Measurements from ENCODE around the gene DAB1.
"Not testable (repeated sequence)": the region's sequence is repeated elsewhere in the genome, so short reads cannot be mapped to it uniquely, and the experiment has no call there.

Gene DAB1

DNA sequence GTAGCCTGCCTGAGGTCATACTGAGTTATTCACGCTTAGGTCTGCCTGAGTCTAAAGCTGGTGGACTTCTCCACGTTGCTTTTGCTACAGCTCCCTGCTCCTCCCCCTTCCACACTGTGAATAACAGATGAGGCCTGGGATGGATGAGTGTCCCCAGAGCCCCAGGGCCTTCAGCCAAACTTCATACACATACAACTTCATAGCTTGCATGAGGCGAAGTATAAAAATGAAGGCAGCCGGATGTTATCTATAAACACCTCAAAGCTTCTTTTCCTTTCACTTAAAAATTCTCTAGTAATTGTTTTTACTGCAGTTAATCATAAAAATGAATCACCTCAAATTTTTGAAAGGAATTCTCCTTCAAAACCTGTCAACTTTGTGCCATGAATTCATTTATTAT, 70.2 kb downstream of the DAB1 start:
- DNase-seq: no peak

DNA sequence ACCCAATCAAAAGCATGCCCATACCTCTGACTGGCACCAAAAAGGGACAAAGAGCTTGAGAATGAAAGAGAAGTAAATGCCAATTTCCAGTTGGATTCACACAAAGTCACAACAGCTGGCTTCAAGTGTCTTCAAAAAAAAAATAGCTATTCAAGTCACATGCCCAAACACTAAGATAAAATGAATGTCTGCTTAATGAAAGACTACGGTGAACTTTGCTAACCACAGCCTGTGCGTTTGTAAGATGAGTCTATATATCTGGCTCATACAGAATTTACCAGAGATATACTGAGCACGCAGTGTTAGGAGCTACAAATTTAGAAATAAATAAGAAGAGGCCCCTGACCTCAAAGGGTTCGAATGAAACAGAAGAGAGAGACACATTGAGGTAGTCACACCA, 73.2 kb downstream of the DAB1 start:
- DNase-seq: no peak

DNA sequence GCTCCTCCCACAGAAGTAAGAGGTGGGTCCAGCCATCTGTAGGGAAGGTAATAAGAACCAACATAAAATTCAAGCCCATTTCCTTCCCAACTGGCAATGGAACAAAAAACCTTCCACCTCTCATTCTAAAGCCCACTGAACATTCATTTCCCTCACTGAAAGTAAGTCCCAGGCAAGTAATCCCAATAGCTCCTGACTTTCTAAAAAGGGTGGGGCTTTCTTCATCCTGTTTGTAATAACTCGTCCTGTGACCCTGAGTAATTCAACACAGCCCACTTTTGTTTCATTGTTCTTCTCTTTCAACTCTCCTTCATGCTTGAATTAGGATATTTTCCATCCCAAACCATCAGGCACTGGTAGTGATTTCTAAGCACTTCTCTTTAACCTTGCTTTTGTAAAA, 74.9 kb downstream of the DAB1 start:
- no peak for DNase-seq

DNA sequence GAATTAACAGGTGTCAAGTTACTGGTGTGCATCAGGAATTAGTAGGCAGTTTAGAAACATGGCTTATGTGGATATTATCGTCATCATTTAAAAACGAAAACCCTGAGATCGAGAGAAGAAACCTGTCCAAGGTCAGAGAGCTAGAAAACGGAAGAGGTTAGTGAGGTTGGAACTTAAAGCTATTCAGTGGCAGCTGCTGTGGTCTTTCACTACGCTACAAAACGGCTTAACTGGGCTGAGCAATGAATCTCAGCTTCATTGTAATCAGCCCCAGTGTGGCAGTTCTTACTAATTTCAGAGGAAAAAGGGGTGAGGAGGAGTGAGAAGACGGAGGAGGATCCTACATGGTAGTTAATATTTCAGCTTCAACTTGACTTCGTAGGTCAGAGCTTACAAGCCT, 77.9 kb downstream of the DAB1 start:
- no peak for DNase-seq

DNA sequence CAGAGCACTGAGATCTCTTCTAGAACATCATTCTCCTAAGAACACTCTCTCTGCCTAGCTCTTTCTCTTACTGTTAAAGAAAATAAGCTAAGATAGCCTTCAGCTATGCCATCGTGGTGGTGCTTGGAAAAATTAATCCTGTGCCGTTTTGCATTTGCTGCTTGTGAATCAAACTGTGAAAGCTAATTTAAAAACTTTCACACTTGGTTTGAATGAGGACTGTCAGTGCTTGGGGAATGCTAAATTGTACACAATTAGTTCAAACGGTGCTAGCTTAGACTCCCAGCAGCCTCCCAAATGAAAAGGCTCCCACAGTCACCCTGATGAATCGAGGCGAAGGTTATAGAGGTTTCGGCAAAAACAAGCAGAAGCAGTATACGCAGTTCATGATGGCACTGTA, 79.6 kb downstream of the DAB1 start:
- DNase-seq: no peak

DNA sequence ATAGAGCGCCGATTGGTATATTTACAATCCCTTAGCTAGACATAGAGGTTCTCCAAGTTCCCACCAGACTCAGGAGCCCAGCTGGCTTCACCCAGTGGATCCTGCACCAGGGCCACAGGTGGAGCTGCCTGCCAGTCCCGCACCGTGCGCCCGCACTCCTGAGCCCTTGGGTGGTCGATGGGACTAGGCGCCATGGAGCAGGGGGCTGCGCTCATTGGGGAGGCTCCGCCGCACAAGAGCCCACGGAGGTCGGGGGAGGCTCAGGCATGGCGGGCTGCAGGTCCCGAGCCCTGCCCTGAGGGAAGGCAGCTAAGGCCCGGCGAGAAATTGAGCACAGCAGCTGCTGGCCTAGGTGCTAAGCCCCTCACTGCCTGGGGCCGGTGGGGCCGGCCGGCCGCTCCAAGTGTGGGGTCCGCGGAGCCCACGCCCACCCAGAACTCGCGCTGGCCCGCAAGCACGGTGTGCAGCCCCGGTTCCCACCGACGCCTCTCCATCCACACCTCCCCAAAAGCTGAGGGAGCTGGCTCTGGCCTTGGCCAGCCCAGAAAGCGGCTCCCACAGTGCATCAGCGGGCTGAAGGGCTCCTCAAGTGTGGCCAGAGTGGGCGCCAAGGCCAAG, 80.5 kb downstream of the DAB1 start:
- DNase-seq: not testable (repeated sequence)

DNA sequence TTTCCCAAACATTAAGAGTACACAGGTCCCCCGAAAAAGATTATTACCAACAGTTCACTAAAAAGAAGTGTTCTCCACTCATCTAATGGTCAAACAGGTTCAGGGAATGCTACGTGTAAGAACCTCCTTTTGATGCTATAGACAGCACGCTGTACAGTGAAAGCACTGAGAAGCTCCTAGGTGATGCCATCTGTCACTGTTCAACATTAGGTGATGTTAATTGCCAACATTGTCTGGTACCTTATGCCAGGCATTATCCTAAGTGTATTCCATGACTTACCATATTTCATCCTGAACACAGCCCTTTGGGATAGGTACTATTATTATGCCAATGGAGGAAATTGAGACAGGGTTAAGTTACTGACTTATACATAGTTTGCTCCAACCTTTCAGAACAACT, 82.1 kb downstream of the DAB1 start:
- no peak for DNase-seq

DNA sequence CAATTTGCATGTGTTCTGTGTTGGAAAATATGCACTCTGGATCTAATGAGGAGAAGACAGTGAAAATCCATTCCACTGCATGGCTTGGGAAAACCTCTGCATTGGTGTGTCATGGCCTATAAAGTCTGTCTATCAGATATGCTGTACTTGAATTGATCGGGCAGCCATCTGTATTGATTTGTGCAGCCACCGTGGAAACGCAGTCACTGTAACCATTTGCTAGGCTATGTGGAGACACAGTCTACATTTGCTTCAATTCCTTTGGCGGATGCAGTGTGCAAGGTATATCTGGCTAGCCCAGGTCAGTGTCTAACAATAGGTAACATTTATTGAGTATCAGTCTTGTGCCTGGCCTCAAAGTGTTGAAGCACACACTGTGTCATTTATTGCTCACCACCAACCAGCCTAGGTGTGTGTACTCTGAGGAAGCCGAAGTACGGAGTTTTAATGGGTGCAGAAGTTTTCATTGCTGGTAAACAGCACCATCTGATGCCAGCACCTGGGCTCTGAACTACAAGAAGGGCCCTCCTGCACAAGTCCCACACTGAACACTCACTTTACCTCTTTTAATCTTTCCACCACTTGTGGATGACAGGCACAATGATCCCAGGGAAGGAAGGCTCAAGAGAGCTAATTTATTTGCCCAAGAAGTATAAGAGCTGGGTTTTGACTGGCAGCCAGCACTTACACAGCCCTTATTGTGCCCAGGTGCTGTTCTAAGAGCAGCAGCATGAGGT, 83.4 kb downstream of the DAB1 start:
- DNase-seq: no peak

DNA sequence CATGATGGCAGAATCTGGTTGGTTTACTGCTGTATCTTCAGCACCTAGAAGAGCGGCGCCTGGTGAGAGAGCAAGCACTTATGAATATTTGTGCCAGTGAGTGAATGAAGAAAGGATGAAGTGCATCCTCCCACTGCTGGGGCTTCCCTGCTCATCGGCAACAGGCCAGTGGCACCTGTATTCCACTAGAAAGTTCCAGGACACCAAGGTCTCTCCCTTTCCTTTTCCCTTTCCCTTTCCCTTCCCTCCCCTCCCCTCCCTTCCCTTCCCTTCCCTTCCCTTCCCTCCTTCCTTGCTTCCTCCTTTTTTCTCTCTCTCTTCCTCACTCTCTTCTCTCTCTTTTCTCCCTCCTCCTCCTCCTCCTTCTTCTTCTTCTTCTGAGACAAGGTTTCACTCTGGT, 86.2 kb downstream of the DAB1 start:
- no peak for DNase-seq

DNA sequence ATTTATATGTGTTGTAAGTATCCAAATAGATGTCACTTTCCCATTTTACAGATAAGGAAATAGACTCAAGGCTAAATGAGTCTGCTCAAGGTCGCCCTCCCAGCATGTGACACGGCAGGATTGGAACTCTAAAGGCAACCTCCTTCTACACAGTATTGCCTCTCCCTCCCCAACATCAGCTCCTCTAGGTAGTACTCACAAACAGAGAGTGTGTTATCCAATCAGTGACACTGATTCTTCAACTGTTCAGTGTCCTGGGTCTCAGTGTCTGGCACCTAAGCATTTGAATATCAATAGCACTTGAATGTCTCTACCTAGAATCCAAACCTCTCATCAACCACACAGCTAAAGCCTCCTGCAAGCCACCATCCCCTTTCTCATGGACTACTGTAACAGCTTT, 87.1 kb downstream of the DAB1 start:
- no peak for DNase-seq

DNA sequence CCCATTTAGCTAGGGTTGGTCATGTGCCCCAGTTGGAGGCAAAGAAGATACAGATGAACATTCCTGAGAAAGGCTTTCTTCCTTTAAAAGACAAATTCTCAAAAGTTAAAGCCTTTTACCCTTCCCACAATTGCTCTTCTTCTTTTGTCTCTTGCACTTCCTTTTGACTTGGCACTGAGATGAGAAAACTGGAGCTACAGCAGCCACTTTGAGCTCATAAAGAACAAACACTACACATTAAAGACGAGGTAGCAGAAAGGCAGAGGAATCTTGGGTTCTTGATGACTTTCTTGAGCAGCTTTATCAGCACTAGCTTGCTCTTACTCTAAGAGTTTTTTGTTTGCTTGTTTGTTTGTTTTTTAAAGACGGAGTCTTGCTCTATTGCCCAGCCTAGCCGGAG, 92.2 kb downstream of the DAB1 start:
- DNase-seq: no peak

DNA sequence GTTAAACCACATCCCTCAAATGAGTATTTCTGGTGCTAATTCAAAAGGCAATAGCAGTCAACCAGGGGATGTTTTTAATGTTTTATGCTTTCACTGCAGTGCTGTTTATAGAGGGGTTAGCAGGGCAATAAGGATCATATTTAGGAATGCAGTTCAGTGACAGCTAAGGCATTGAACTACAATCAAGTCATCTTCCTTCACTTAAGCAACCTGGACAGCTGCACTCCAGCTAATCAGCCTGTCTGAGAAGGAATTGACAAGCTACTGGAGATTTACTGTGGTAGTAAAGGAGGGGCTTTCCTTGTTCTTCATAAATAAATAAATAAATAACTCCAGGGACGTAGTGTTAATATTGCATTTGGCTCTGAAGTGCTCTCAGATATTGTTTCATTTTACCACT, 93.9 kb downstream of the DAB1 start:
- DNase-seq: no peak

DNA sequence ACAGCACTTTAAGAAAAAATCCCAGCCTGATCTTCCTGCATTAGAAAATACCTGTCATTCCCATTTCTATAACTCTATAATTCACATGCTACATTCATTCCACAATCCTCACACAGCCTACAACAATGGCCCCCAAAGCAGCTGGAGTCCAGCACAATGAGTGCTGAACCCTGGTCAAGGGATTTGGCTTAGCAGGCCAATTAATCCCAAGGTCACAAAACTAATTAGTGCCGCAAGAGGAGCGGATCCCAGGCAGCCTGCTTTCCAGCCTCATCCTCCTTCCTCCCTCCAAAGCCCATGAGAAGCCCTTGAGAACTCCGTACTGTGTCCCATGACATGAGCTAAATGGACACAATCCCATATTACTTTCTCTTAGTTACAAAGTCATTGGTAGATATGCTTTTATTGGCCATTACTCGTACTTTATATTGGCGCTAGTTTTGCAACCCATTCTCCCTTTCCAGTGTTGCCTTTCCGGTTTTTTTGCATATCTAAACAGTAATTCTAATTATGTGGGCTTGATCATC, 94.8 kb downstream of the DAB1 start:
- DNase-seq: no peak

DNA sequence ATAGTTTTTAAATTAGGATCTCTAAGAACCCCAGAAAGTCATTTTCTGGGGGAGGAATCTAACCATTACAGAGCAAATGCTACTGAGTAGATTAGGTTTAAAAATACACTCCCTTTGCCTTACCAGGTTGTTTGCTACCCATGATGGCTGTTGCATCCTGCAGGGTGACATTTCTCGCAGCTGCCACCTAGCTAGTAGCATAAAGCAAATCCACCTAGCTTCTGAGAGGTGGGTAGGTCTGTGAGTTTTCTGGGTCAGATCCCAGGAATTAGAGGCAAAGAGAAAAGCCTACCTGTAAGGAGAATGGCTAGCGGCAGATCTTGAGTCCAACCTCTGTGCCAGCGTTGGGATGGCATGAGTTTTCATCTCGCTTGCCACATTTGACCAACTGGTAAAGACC, 95.9 kb downstream of the DAB1 start:
- no peak for DNase-seq

DNA sequence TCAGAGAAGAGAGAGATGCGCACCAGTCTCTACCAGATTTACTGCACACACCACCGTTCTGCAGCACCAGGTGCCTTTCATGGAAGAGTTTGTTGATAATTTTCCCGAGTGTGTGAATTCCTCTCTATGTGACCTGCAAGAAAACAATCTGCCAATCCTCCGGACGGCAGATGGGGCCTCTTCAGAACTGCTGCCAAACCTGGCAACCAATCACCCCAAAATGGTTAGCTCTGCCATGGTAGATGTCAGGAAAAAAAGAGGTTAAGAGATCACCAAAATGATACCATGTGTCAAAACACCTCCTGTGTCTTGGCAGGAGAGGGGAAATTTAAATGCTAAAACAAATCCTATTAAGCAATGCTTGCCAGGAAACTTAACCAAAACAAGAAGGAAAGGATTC, 96.5 kb downstream of the DAB1 start:
- no peak for DNase-seq

DNA sequence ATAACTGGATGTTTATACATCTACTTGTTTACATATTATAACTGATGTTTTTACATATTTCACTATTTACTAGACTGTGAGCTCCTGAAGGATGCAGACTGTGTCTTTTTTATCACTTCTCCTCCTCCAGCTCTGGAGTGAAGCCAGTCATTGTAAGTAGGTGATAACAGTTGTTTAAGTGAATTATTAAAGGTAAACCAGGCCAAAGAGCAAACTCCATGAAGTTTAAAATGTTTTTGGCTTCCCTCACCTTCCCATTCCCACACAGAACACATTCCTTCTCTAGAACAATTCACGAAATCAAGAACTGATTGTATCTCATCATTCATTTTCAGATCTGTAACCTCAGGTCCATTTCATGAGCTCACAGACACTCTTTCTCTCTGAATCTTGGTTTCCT, 98.3 kb downstream of the DAB1 start:
- DNase-seq: no peak

DNA sequence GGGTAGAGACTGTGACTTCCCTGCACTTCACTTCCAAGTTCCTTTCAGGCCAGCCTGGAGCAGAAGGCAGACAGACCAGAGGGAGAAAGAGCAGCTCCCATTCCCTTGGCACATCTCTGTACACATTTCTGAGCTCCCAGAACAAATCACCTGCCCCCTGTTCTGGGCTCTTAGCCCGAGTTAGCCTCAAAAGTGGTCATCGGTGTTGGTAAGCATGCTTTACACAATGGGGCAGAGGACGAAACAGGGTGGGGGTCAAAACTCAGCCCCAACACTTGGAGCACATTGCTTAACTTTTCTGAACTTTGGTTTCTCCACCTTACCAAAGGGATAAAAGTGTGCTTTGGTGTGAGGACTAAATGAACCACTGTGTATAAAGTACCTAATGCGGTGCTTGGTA, 98.7 kb downstream of the DAB1 start:
- no peak for DNase-seq

DNA sequence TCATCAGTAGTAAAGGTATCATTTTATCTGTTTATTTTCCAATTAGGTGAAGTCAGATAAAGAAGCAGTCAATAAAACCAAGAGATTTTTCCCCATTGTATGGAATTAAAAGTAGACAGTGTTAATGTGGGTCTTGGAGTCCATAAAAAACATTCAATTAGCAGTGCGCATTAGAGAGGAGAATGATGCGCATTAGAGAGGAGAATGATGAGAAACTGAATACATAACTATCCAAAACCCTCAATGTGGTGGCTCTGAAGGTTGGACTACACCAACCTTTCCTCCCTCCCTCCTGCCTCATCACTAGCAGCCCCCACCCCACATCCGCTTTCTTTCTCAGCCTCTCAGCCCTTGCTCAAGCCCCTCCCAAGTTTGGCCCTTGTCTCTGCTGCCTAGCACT, 99.5 kb downstream of the DAB1 start:
- DNase-seq: peak; percentile 72

DNA sequence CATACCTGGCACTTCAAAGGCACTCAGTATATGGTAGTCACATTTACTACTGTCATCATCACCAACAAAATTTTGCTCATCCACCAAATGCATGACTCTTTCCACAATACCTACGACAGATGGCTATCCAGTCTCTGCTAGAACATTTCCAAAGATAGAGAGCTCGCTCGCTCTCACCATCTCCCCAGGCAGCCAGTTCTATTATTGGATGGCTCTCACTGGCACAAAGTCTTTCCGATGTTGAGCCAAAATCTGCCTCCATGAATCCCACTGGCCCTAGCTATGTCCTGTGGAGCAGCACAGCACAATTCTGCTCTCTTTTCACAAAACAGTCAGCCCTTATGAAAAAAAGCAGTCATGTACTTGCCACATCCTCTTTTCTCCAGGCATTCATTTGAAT, 102.1 kb downstream of the DAB1 start:
- DNase-seq: no peak

DNA sequence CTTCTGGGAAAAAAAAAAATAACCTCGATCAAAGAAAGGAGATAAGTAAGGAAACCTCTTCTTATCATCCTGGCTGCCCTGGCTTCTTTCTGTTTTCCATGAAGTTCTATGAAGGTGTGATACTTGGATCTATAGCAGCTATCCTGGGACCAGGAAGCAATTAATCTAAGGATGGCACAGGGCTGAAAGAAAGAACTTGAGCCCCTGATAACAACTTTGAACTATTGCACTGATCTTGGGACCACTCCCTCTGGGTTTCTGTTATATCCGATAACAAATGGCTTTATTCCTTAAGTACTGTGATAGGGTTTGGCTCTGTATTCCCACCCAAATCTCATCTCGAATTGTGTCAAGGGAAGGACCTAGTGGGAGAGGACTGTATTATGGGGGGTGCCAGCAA, 104.1 kb downstream of the DAB1 start:
- no peak for DNase-seq

DNA sequence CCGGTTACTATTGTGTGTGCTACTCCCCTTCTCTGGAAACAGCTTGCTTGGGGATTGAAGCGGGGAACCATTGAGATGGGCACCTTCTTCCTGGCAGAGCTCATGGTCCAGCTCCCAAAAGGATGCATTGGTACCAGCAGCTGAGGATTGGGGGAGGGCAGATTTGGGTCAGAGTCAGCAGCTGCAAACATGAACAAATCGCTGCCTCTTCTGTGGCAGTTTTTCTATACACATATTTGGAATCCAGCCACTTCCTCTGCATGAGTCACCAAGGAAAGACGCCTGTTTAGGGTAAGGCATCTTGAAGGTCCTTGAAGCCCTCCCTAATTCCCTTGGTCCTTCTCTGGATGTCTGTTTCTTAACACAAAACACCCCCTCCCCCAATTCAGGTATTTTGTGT, 104.7 kb downstream of the DAB1 start:
- DNase-seq: no peak

DNA sequence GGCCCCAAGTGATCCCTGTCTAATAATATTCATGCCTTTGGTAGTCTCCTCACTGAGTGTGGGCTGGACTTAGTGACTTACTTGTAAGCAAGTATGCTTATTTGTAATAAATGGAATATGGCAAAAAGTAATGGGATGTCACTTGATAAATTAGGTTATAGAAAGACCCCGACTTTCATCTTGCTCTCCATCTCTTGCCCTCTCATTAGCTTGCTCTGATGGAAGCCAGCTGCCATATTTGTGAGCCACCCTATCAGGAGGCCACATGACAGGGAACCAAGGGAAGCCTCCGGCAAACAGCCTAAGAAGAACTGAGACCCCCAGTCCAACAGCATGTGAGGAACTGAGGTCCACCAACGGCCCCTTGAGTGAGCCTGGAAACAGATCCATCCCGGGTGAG, 107.0 kb downstream of the DAB1 start:
- DNase-seq: no peak

DNA sequence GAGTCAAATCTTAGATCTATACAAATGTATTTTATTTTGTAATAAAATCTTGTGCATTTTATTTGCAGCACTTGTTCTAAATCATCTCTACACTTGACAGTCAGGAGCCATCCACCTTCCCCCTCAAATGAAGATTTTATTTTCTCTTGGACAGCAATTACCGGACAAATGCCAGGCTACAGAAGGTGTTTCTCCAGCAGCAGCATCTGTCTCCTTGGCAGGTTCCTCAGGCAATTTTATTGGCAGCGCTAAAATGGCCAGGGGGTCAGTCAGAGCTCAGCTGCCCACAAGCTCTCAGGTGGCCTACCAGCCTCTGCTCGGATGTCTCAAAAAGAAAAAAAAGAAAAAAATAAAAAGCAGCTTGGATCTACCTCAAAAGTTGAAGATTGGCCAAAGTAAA, 107.6 kb downstream of the DAB1 start:
- DNase-seq: no peak

DNA sequence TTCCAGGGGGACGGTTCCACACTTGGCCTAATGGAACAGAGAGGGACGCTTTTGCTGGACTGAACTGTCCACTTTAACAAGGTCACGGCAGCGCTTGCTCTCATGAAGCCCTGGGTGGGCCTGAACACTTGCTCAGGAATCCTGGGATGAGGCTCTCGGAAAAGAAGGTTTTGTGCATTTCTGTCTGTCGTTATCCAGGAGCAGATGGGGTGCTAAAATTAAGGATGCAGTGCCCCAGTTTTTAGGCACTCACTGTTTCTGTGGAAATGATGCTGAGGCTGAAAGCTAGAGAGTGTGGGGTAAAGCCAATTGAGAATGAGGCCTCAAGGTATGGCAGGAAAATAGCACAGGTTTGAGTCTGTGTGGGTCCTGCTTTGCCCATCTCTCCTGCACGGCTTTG, 111.0 kb downstream of the DAB1 start:
- DNase-seq: no peak

DNA sequence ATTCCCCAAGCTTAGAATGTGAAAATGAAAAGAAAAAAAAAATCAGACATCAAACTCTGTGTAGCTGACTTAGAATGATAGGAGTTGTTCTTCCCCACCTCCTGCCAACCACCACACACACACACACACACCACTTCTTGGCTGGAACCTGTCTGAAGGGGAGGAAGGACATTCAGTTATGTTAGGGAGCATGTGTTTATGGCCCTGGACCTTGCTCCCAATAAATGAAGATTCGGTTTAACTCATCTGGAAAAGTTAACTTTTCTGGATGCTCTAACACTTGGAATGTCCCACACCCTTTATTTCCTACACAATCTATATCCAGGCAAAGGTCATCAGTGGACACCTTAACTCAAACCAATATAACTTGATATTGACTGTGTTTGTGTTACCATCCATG, 112.4 kb downstream of the DAB1 start:
- DNase-seq: no peak
